HepG2 (cell line): ENCODE data around the gene ISG20. TPM values are rescaled to one million over a fixed set of nuclear protein-coding genes. Genes with fewer than 3 reads are reported as not detected.
A peak's percentile ranks its signal among the peaks of the same experiment; 100 is the strongest.

ENCODE experiments used
- ATF1 ChIP-seq: IDR thresholded peaks from 2 replicates; pipeline ENCODE4 v1.6.1; 2016; ENCODE audit warnings: mild to moderate bottlenecking, control low read depth
- CREM ChIP-seq, 2 experiments: sonication (generic) in 1 of 2; formaldehyde crosslinking in 1 of 2; IDR thresholded peaks; 2 replicates each; pipeline versions ENCODE4 v1.4.0 to v1.6.1; 2016 to 2020; ENCODE audit warnings: antibody characterized with exemption in 1 of 2, mild to moderate bottlenecking in 1 of 2, missing genetic modification reagents in 1 of 2
- FOXO1 ChIP-seq: sonication (generic); formaldehyde crosslinking; IDR thresholded peaks from 2 replicates; pipeline ENCODE4 v1.4.0; 2020; ENCODE audit warnings: missing genetic modification reagents
- HIVEP1 ChIP-seq: sonication (generic); formaldehyde crosslinking; IDR thresholded peaks from 2 replicates; pipeline ENCODE4 v1.4.0; 2020; ENCODE audit warnings: mild to moderate bottlenecking, missing genetic modification reagents
- HNRNPUL1 ChIP-seq: fragments of 200-400 bp; formaldehyde crosslinking; IDR thresholded peaks from 2 replicates; pipeline ENCODE4 v1.6.1; 2017; ENCODE audit warnings: low read depth, mild to moderate bottlenecking, low read length, moderate library complexity
- HOXA9 ChIP-seq: sonication (generic); formaldehyde crosslinking; IDR thresholded peaks from 2 replicates; pipeline ENCODE4 v1.8.1; 2022; ENCODE audit warnings: missing genetic modification reagents, mild to moderate bottlenecking, moderate library complexity, borderline replicate concordance
- KDM6A ChIP-seq: IDR thresholded peaks from 2 replicates; pipeline ENCODE4 v1.6.1; 2016; ENCODE audit warnings: low read depth
- MXI1 ChIP-seq: IDR thresholded peaks from 3 replicates; pipeline ENCODE4 v1.6.1; 2012; ENCODE audit warnings: low read depth, low read length, inconsistent platforms, borderline replicate concordance
- NR2F6 ChIP-seq, 2 experiments: IDR thresholded peaks; 2 replicates each; pipeline ENCODE4 v1.6.1; 2016; ENCODE audit warnings: antibody characterized with exemption in 1 of 2, mild to moderate bottlenecking in 1 of 2
- PCBP1 ChIP-seq: fragments of 200-400 bp; formaldehyde crosslinking; IDR thresholded peaks from 2 replicates; pipeline ENCODE4 v1.6.1; 2017; ENCODE audit warnings: mild to moderate bottlenecking, low read depth, low read length, borderline replicate concordance
- POGZ ChIP-seq: sonication (generic); formaldehyde crosslinking; IDR thresholded peaks from 2 replicates; pipeline ENCODE4 v1.4.0; 2020; ENCODE audit warnings: mild to moderate bottlenecking, missing genetic modification reagents
- RBFOX2 ChIP-seq: fragments of 200-400 bp; formaldehyde crosslinking; IDR thresholded peaks from 2 replicates; pipeline ENCODE4 v1.6.1; 2017; ENCODE audit warnings: low read depth, mild to moderate bottlenecking, low read length
- TARDBP ChIP-seq: sonication (generic); formaldehyde crosslinking; IDR thresholded peaks from 2 replicates; pipeline ENCODE4 v1.8.0; 2022; ENCODE audit warnings: mild to moderate bottlenecking, missing genetic modification reagents
- ZBTB43 ChIP-seq: sonication (generic); formaldehyde crosslinking; conservative IDR thresholded peaks from 2 replicates; pipeline ENCODE4 v1.4.0; 2020; ENCODE audit warnings: missing genetic modification reagents
- ZFP62 ChIP-seq: sonication (generic); formaldehyde crosslinking; IDR thresholded peaks from 2 replicates; pipeline ENCODE4 v1.4.0; 2020; ENCODE audit warnings: missing genetic modification reagents
- ZFP91 ChIP-seq: sonication (generic); formaldehyde crosslinking; IDR thresholded peaks from 2 replicates; pipeline ENCODE4 v1.9.0; 2022; ENCODE audit warnings: missing genetic modification reagents, mild to moderate bottlenecking, borderline replicate concordance
- ZFY ChIP-seq: sonication (generic); formaldehyde crosslinking; IDR thresholded peaks from 2 replicates; pipeline ENCODE4 v1.4.0; 2020; ENCODE audit warnings: missing genetic modification reagents
- ZNF232 ChIP-seq: sonication (generic); formaldehyde crosslinking; IDR thresholded peaks from 2 replicates; pipeline ENCODE4 v1.4.0; 2020; ENCODE audit warnings: missing genetic modification reagents, borderline replicate concordance
- ZNF34 ChIP-seq: sonication (generic); formaldehyde crosslinking; IDR thresholded peaks from 2 replicates; pipeline ENCODE4 v1.4.0; 2020; ENCODE audit warnings: mild to moderate bottlenecking, missing genetic modification reagents, borderline replicate concordance
- ZNF598 ChIP-seq: sonication (generic); formaldehyde crosslinking; IDR thresholded peaks from 2 replicates; pipeline ENCODE4 v1.5.1; 2020; ENCODE audit warnings: mild to moderate bottlenecking, missing genetic modification reagents, borderline replicate concordance
- polyA plus RNA-seq, 8 experiments: library from polyadenylated mRNA; depleted of rRNA in 3 of 8; stranded (reverse) in 7 of 8; unstranded in 1 of 8; fragments of >200 nt; fragmentation: Illumina TruSeq in 4 of 8; extraction: Trizol in 4 of 8; gene quantifications; 2 replicates each; pipeline versions ENCODE4 v1.2.1 to v1.2.3, GENCODE V29; 2011 to 2016; ENCODE audit warnings: low read depth in 4 of 8, missing spikeins in 1 of 8, mixed read lengths in 1 of 8; ENCODE audit not compliant: insufficient read depth in 1 of 8
- total RNA-seq, 5 experiments: library from RNA; depleted of rRNA; stranded (reverse); fragments of >200 nt; fragmentation: Illumina TruSeq; extraction: Trizol; gene quantifications; 2 replicates each; pipeline ENCODE4 v1.2.3, GENCODE V29; 2016; ENCODE audit warnings: low read depth in 1 of 5
- TF ChIP-seq, protein P1 (sequence below): sonication (generic); formaldehyde crosslinking; IDR thresholded peaks from 2 replicates; pipeline ENCODE4 v1.8.0; 2022; ENCODE audit warnings: mild to moderate bottlenecking, missing genetic modification reagents; ENCODE audit not compliant: insufficient replicate concordance
- TF ChIP-seq, protein P2 (sequence below): sonication (generic); formaldehyde crosslinking; IDR thresholded peaks from 2 replicates; pipeline ENCODE4 v1.5.1; 2020; ENCODE audit warnings: missing genetic modification reagents, mild to moderate bottlenecking, borderline replicate concordance

ISG20 gene
- total and polyA plus RNA-seq, 2 of the 13 experiments (the other 11 are each of a cell fraction or from before 2014, with no cell fraction given): 6.3 to 31.5 TPM

- TF ChIP-seq ZBTB43 (peak; percentile 65; the same call in 1 of the 2 replicates), MXI1 (peak; percentile 93; the same call in 2 of the 3 replicates), KDM6A (CRISPR knock-in tag) (0 out of 2 replicates have a peak, but pooled peaks have one; percentile 59), HNRNPUL1 (no peak), ZFP91 (CRISPR knock-in tag) (peak; percentile 87), ZFY (peak; percentile 74), PCBP1 (peak; percentile 66; the same call in 1 of the 2 replicates), RBFOX2 (peak; percentile 83), POGZ (CRISPR knock-in tag) (no peak; the same call in 1 of the 2 replicates), ZNF232 (0 out of 2 replicates have a peak, but pooled peaks have one; percentile 21), CREM (IDR thresholded peaks at IDR 0.05) (peak; percentile 90), CREM (CRISPR knock-in tag; IDR thresholded peaks at IDR 0.05) (no peak), ZNF34 (CRISPR knock-in tag) (peak; percentile 95; the same call in 1 of the 2 replicates), NR2F6 (IDR thresholded peaks at IDR 0.05) (no peak; the same call in 1 of the 2 replicates), NR2F6 (CRISPR knock-in tag; IDR thresholded peaks at IDR 0.05) (peak; percentile 46; the same call in 1 of the 2 replicates), ZNF598 (CRISPR knock-in tag) (peak; percentile 42; the same call in 1 of the 2 replicates), TARDBP (CRISPR knock-in tag) (peak; percentile 69; the same call in 1 of the 2 replicates), HOXA9 (peak; percentile 59; the same call in 1 of the 2 replicates), FOXO1 (CRISPR knock-in tag) (peak; percentile 85), HIVEP1 (peak; percentile 95), ATF1 (peak; percentile 84), ZFP62 (CRISPR knock-in tag) (0 out of 2 replicates have a peak, but pooled peaks have one; percentile 46)
- TF ChIP-seq, protein P1, sequence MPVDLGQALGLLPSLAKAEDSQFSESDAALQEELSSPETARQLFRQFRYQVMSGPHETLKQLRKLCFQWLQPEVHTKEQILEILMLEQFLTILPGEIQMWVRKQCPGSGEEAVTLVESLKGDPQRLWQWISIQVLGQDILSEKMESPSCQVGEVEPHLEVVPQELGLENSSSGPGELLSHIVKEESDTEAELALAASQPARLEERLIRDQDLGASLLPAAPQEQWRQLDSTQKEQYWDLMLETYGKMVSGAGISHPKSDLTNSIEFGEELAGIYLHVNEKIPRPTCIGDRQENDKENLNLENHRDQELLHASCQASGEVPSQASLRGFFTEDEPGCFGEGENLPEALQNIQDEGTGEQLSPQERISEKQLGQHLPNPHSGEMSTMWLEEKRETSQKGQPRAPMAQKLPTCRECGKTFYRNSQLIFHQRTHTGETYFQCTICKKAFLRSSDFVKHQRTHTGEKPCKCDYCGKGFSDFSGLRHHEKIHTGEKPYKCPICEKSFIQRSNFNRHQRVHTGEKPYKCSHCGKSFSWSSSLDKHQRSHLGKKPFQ (CRISPR knock-in tag): peak; percentile 90
- TF ChIP-seq, protein P2, sequence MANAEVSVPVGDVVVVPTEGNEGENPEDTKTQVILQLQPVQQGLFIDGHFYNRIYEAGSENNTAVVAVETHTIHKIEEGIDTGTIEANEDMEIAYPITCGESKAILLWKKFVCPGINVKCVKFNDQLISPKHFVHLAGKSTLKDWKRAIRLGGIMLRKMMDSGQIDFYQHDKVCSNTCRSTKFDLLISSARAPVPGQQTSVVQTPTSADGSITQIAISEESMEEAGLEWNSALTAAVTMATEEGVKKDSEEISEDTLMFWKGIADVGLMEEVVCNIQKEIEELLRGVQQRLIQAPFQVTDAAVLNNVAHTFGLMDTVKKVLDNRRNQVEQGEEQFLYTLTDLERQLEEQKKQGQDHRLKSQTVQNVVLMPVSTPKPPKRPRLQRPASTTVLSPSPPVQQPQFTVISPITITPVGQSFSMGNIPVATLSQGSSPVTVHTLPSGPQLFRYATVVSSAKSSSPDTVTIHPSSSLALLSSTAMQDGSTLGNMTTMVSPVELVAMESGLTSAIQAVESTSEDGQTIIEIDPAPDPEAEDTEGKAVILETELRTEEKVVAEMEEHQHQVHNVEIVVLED (CRISPR knock-in tag): peak; percentile 85
These were observed at the start of gene ISG20 (continued) for GRCh38 chr15:88638626-88639372.
